Daoy (cell line): Measurements from ENCODE around the gene SEMA3G. TPM values are rescaled to one million over a fixed set of nuclear protein-coding genes. Genes with fewer than 3 reads are reported as not detected.

Experiments
- DNase-seq: peaks from one replicate; pipeline ENCODE4 v3.0.0-alpha.2; 2015; ENCODE audit warnings: low read depth
- total RNA-seq: library from RNA; depleted of rRNA; stranded (reverse); fragments of >200 nt; shearing (Covaris generic); gene quantifications from 2 replicates; pipeline ENCODE4 v1.2.3, GENCODE V29; 2014

Gene SEMA3G
- total RNA-seq, 1 experiment from 2014 or later = 0.34 TPM

GRCh38 chr3:52479877-52480575 is 35.1 kb upstream of the SEMA3G start:
- DNase-seq = no peak

DNA sequence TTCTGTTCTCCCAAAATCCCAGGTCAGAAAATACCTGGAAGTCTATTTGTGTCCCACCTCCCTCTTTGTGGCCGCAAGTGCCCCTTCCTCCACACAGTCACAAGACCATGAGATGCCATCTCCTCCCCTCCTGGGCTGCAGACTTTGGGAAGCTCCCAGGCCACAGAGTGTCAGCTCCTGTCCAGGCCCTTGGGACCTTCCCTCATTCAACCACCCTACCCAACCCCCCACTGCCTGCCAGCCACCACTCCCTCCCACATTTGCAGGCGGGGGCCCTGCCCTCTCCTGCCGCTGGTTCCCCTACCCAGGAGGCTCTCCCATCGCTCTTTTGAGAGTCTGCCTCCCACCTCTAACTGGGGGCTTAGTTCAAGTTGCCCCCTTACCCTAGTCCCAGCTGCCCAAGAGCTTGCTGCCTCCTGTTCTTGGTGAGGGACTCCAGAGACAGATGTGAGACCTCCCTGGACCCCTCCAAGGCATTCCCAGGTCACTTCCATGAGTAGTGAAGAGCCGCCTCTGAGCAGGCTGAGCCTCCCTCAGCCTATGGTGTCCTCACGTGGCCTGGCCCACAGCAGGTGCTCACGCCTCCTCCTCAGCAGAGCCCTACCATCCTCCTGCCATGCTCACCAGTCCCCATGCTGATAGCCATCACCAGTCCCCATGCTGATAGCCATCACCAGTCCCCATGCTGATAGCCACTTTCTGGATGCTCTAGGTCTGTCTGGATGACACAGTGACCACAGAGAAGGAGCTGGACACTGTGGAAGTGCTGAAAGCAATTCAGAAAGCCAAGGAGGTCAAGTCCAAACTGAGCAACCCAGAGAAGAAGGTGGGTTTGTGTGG is 34.4 kb upstream of the SEMA3G start:
- DNase-seq = no peak

GRCh38 chr3:52477796-52478095 is 32.8 kb upstream of the SEMA3G start:
- DNase-seq = no peak

GRCh38 chr3:52477076-52477795 is 32.3 kb upstream of the SEMA3G start:
- DNase-seq = no peak

GRCh38 chr3:52473026-52473425 is 28.1 kb upstream of the SEMA3G start:
- DNase-seq = no peak

DNA sequence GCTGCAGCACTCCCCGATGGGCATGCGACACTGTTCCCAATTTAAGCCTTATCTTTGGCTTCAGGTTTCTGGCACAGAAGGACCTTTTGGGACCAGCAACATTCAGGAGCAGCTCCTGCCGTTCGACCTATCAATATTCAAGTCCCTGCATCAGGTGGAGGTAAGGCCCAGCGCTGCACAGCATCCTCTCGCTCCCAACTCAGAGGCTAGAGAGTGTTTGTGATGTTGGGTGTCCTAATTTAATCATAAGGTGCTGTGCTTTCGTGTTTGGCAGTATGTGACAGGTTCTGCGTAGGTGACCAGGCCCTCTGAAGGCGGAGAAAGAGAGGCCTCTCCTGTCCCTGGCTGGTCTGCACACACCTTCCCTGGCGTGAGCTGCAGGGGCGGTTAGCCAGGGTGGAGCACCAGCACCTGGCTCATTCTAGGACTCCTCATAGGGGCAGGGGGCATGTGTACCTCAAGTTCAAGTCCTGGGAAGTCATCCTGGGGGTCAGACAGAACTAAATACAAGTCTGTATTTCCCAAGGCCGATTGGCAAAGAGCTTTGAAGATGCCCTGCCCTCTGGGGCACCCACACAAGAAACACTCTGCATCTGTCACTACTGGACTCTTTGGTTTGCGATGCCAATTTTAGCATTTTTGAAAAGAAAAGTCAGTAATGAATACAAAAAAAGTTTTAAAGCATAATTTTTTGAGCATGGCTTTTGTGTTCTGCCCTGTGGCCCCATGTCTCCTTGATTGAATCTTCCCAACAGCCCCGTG is 27.5 kb upstream of the SEMA3G start:
- no peak for DNase-seq

DNA sequence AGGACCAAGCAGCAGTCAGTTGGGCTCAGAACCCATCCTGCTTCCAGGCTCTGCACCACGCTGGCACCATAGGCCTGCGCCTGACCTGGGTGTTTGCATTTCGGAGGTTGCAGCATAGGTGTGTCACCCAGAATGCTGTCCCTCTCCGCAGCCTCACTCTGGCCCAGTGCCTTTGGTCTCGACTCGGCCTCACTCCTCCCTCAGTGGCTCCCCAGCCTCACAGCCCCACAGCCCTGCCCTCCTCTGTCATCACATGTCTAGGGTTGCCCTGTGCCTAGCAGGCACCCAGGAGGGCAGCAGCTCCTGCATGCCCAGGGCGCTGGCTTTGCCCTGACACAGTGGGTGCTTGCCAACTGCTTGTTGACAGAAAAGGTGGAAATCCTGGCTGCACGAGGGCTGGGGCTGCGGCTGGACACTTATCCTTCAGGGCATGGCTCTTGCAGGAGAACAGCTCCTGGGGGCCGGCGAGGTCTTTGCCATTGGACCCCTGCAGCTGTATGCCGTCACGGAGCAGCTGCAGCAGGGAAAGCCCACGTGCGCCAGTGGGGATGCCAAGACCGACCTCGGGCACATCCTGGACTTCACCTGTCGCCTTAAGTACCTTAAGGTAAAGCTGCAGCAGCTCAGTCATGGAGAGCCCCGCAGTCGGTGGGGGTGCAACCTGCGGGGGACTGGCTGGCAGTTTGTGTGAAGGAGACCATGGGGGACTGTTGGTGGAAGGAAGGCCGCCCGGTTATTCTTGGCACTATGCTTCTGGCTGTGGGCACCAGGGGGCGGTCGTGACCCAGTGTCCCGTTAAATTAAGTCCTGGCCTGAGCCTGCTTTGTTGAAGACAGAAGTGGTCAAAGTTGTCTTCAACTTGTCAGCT is 26.7 kb upstream of the SEMA3G start:
- peak; percentile 40 for DNase-seq

- no peak for DNase-seq
Observed at GRCh38 chr3:52470920-52471319, 26.0 kb upstream of the SEMA3G start.

DNA sequence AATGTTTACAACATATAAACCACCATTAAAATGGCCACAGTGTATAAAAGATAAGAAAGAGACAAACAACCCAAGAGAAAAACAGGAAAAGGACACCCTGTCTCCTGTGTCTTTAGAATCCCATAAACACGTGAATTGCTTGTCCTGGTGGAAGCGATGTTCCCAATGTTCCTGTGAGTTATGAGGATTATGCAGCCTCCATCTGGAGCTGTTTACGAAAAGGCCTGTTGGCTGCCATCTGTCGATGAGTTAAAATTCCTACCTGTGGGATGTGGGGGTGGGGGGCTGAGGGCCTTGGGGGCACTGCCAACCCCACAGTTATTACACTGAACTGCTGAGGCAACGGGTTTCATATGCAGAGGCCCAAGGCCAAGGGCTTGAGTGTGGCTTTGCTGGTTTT is 24.1 kb upstream of the SEMA3G start:
- no peak for DNase-seq

- no peak for DNase-seq
Observed at GRCh38 chr3:52468336-52468735, 23.4 kb upstream of the SEMA3G start.

DNA sequence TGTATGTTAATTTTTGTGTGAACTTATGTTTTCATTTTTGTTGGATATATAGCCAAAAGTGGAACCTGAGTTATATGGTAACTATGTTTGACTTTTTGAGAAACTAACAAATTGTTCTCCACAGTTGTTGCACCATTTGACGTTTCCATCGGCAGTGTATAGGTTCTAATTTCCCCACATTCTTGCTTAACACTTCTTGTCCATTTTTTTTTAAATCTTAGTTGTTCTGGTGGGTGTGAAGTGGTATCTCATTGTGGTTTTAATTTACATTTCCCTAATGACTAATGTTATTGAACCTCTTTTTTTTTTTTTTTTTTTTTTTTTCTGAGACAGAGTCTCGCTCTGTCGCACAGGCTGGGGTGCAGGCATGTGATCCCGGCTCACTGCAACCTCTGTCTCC is 18.5 kb upstream of the SEMA3G start:
- DNase-seq = no peak

DNA sequence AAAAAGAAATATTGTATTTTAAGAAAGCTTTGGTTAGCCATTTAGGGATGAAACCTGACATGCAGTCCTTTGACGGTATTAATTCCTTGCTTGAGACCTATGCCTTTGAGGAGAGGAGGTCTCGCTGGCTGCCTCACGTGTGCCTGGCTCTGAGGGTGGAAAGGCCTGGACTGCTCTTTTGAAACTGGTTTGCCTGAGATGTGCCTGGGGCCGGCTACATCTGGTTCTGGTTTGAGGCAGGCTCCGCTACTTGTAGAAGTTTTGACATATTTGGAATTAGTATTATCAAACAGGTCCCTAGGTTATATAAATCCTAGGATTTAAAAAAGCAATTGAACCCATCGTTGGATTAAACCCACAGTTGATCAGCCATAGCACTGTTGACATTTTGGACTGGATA is 17.0 kb upstream of the SEMA3G start:
- DNase-seq = no peak

- DNase-seq = no peak
Observed at GRCh38 chr3:52458770-52459545, 14.1 kb upstream of the SEMA3G start.

- no peak for DNase-seq
Observed at GRCh38 chr3:52458031-52458760, 13.3 kb upstream of the SEMA3G start.

DNA sequence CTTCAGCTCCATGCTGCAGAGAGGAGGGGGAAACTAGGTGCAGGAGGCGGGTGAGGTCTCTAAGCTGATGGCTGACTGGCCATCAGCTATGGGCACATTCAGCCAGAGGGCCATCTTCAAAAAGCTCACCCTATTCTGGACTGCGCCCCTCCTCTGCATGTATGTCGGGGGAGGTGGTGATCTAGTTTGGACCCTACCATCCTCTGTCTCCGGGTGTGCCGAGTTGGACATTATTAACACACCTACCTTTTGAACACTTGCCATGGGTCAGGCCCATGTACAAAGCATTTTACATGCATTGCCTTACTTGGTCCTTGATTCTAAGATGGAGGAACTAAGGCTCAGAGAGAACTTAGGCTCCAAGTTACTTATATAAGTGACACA is 11.9 kb upstream of the SEMA3G start:
- no peak for DNase-seq

- DNase-seq = no peak
Observed at GRCh38 chr3:52456169-52456799, 11.4 kb upstream of the SEMA3G start.

DNA sequence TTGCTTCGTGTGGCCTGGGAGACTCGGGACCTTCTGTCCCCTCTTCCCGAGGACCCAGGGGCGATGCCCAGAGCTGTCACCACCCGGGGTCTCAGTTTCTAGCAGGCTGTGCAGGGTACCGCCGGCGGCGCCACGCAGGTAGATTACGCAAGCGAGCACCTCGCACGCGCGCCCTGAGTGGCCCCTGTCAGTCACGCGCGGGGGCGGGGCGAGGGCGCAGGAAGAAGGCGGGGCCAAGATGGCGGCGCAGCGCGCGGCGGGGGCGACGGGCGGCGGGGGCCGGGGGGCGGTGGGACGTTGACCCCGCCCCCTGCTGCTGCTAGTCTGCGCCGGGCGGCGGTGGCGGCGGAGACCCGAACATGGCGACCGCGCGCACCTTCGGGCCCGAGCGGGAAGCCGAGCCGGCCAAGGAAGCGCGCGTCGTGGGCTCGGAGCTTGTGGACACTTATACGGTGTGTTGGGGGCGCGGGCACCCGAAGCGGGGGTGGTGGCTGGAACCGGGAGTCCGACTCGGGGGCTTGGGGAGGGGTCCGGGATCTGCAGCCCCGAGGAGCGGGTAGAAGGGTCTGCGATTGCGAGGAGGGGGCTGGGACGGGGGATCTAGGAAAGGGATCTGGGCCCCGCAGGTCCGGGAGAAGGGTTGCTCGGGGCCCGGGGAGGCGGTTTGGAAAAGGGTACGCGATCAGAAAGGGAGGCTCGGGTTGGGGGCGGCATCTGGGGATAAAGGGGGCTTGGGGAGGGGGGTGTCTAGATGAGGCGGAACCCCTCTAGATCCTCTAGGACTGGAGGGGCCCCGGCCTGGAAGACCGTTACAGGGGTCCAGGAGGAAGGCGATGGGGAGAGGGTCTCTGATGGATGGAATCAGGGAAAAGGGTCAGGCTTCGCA is 10.6 kb upstream of the SEMA3G start, which contains the start of gene NISCH:
NISCH (plus strand) TSS at position 322 of the 886 bp plus-strand sequence; CDS start at position 360, 38 bp downstream.
- peak; percentile 86 for DNase-seq

GRCh38 chr3:52454938-52455282 is 10.0 kb upstream of the SEMA3G start:
- DNase-seq = no peak
